ENCODE measurements around the gene ICAM3.

Gene ICAM3

DNA sequence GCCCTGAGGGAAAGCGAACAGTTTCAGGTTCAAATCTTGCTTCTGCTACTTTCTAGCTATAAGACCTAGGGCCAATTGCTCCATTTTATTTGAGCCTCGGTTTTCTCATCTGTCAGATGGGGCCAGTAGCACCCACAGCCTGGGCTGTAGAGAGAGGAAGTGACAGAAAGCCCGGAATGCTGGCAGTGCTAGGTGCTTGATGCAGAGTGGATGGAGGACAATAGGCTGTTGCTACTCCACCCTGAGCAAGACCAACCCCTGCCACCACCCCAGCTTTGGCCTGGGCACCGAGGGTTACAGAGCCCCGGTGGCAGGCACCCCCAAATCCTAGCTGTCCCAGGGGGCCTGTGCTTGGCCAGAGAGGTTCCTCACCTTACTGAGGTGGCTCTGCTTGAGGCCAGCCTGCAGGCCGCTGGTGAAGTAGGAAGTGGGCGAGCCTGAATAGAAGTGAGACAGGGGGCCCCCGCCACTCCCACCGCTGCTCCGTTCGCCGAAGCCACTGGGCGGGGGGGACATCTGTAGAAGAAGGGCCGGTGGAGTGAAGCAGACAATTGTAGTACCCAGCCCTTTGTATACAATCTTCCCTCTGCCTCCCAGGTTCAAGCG is 21.5 kb downstream of the ICAM3 start:
- H3K9me3 Mint-ChIP-seq, result no peaks in the 10 kb centered on the region
- H3K4me1 Mint-ChIP-seq (ENCODE audit: low read depth), result peaks cover 18% of the 10 kb centered on the region
- no peak overlapping the region for H3K4me3 Mint-ChIP-seq
- no peaks in the 10 kb centered on the region for H3K27me3 Mint-ChIP-seq
- peaks cover 83% of the 10 kb centered on the region for H3K36me3 Mint-ChIP-seq (ENCODE audit: low read depth)
- DNase-seq, result no peak
- H3K27ac Mint-ChIP-seq, result no peak overlapping the region

DNA sequence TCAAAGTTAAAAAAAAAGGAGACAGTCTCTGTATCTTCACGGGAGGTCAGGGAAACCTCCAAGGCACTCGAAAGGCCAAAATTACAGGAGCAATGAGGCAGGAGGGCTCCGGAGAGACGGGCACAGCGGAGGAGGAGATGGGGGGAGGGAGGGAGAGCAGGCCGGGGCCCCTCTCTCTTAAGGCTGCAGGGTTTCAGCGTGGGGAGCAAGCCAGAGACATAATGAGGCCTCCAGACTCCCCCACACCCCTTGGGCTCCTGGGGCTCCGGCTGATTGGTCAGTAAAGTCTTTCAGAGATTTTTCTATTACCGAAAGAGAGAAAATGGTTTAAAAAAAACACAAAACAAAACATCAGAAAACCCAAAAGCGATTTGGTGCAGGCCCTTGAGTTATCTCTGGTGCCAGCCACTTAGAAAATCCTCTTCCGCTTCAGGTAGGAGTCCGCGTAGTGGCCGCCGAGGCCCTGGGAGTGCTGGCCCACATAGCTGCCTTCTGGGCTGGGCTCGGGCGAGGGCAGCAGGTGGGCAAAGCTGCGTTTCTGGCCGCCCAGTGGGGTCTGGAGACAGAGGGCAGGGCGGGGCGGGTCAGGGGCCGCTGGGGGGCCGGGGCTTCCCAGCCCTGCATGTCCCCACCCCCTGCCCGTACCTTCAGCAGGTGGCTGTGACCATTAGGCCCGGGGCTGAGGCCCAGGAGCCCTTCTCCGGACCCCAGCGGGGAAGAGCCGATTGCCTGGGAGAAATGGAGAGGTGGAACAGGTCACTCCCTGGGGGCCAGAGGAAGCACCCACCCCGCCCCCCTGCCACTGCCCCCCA is 22.2 kb downstream of the ICAM3 start:
- Mint-ChIP-seq H3K27me3 (no peaks in the 10 kb centered on the region), H3K9me3 (no peaks in the 10 kb centered on the region), H3K27ac (peak overlapping the region; percentile 93), H3K36me3 (ENCODE audit: low read depth) (peaks cover 78% of the 10 kb centered on the region), H3K4me1 (ENCODE audit: low read depth) (peaks cover 18% of the 10 kb centered on the region), H3K4me3 (no peak overlapping the region)
- DNase-seq, result no peak

DNA sequence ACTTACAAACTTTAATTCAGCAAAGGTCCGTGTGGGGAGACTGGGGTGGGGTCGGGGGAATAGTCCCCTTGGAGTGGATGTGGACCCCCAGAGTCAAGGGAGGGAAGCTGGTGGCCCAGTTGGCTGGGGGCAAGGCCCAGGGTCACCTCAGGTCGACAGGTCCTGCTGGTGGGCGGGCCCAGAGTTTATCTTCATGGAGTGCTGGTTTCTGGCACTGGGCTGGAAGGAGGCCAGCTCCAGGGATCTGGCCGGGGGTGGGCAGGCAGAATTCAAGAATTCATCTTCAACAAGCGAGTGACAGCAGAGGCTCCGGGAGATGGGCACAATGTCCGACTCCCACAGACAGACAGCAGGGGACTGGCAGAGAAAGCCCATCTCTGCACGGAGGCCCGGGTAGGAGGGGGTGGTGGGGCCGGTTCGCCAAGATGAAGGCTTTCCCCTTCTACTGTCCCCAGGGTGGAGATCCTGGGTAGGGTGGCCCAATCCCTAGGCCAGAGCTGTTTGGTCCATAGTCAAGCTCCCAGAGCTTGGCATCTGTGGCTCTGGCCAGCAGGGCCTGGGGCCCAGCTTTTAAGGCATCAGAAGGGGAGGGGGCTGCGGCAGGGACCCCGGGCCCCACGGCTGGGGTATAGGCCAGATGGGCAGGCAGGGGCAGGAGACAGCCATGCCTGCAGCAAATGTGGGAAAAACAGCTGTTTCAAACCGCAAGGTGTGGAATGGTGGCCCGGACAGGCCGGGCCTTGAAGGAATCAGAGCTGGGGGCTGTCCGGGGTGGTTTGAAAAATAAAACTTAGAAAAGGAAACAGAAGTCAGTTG is 23.0 kb downstream of the ICAM3 start:
- Mint-ChIP-seq H3K27me3 (no peaks in the 10 kb centered on the region), H3K36me3 (ENCODE audit: low read depth) (peaks cover 72% of the 10 kb centered on the region), H3K27ac (peak overlapping the region; percentile 93), H3K9me3 (no peaks in the 10 kb centered on the region), H3K4me3 (peak overlapping the region; percentile 92), H3K4me1 (ENCODE audit: low read depth) (peaks cover 18% of the 10 kb centered on the region)
- no peak for DNase-seq

DNA sequence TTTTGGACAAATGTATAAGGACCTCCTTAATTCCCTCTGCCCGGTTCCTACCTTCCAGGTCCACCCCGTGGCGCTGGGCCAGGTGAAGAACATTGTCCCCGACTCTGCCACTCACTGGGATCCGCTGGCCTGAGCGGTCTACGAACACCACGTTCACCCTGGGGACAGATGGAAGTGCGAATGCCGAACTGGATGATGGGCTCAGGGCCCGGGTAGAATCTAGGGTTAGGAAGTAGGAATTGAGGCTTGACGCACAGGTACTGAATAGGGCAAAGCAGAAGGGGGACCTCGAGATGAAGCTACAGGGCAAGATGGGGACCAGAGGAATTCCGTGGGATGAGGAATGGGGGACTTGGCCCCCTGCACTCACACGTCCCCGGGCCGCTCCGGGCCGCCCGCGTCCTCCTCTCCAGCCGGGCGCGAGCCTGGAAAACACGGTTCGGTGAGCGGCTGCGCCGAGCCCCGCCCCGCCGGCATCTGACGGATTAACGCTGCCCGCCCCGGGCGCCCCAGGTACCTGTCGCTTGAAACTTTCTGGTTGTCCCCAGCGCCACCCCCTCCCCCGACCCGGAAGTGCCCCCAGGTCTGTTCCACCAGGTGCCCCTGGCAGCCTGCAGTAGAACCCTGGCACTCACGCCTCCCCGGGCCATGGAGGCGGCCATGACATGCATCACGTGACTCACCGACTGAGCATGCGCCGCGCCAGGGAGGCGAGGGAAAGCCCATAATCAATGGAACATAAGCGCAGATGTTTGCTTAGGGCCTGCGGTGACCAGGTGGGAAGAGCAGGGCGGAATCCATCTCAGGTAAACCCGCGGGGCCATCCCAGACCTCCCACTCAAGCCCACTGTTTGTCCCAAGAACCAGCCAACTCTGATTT is 23.8 kb downstream of the ICAM3 start, which contains the start of gene FDX2:
Gene FDX2, minus strand, starts transcription at position 681 of the 880 bp plus-strand sequence. Its CDS starts 19 bp downstream, at position 662.
- Mint-ChIP-seq H3K4me3 (peak within 1 kb of the TSS; percentile 92), H3K4me1 (ENCODE audit: low read depth) (peaks cover 18% of the 10 kb centered on the region), H3K27ac (peak within 1 kb of the TSS; percentile 93), H3K36me3 (ENCODE audit: low read depth) (peaks cover 75% of the 10 kb centered on the region), H3K27me3 (no peaks in the 10 kb centered on the region), H3K9me3 (no peaks in the 10 kb centered on the region)
- DNase-seq, result peak; percentile 95

DNA sequence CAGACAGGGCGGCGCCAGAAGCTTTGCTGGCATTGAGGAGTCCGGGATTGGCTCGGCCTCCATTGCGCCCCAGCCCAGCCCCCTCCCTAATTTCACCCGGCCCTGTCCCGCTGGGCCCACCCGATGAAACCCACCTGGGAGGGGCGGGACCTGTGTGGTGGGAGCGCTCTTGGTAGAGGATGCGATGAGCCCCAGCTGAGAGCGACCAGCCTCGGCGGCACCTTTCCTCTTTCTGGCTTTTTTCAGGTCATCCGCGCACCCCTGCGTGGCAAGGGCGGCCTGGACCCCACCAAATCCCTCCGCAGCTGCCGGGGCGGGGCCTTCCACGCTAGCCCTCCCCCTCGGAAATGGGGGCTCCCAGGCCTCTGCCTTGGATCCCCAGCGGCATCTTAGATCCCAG is 30.0 kb downstream of the ICAM3 start, which contains the start of gene ZGLP1:
Gene ZGLP1, minus strand, starts transcription at position 393 of the 400 bp plus-strand sequence.
- Mint-ChIP-seq H3K27ac (no peak within 1 kb of the TSS), H3K27me3 (no peaks in the 10 kb centered on the region), H3K4me3 (no peak within 1 kb of the TSS), H3K36me3 (ENCODE audit: low read depth) (peaks cover 41% of the 10 kb centered on the region), H3K9me3 (no peaks in the 10 kb centered on the region), H3K4me1 (ENCODE audit: low read depth) (peaks cover 8% of the 10 kb centered on the region)
- no peak for DNase-seq

DNA sequence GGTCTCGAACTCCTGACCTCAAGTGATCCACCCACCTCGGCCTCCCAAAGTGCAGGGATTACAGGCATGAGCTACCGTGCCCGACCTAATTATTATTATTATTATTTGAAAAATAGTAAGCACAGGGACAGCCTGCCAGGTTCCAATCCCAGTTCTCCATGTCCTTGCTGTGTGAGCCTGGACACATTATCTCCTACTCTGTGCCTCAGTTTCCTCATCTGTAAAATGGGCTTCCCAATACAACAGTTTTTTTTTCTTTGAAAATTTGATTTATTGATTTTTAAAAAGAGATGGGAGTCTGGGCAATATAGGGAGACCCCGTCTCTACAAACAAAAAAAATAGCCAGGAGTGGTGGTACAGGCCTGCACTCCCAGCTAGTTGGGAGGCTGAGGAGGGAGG is 33.1 kb downstream of the ICAM3 start:
- H3K27ac Mint-ChIP-seq, result no peak overlapping the region
- H3K36me3 Mint-ChIP-seq (ENCODE audit: low read depth), result peaks cover 31% of the 10 kb centered on the region
- H3K27me3 Mint-ChIP-seq, result no peaks in the 10 kb centered on the region
- H3K4me1 Mint-ChIP-seq (ENCODE audit: low read depth), result peaks cover 15% of the 10 kb centered on the region
- no peak overlapping the region for H3K4me3 Mint-ChIP-seq
- no peaks in the 10 kb centered on the region for H3K9me3 Mint-ChIP-seq
- no peak for DNase-seq

DNA sequence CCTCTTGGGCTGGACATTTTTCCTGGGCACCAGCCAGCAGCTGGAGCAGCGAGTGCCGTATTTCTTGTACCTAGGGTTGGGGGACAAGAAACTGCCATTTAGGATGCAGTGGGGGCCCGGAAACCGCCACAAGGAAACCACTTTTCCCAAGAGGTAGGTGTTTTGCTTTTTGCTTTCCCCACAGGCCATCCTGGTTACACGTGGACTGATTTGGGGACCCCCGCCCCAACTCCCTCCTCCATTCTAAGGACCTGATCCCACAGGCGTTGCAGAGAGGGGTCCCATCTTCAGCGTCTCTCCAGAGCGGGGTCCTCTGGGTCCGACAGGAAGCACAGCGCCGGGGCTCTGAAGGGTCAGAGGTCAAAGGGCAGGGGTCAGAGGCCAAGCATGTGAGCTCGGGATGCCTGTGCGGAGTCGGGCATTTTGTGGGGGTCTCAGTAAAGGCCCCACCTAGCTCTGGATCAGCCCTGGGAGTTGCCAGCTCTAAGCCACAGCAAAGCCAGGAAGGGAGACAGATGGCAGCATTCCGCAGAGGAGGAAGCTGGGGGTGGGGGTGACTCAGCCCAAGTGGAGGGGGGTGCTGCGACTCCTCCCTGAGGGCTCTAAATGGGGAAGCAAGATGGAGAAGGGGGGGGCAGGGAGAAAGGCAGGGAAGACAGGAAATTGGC is 34.2 kb downstream of the ICAM3 start:
- Mint-ChIP-seq H3K9me3 (no peaks in the 10 kb centered on the region), H3K36me3 (ENCODE audit: low read depth) (peaks cover 22% of the 10 kb centered on the region), H3K27me3 (no peaks in the 10 kb centered on the region), H3K4me3 (no peak overlapping the region), H3K27ac (no peak overlapping the region), H3K4me1 (ENCODE audit: low read depth) (peaks cover 15% of the 10 kb centered on the region)
- DNase-seq, result no peak

DNA sequence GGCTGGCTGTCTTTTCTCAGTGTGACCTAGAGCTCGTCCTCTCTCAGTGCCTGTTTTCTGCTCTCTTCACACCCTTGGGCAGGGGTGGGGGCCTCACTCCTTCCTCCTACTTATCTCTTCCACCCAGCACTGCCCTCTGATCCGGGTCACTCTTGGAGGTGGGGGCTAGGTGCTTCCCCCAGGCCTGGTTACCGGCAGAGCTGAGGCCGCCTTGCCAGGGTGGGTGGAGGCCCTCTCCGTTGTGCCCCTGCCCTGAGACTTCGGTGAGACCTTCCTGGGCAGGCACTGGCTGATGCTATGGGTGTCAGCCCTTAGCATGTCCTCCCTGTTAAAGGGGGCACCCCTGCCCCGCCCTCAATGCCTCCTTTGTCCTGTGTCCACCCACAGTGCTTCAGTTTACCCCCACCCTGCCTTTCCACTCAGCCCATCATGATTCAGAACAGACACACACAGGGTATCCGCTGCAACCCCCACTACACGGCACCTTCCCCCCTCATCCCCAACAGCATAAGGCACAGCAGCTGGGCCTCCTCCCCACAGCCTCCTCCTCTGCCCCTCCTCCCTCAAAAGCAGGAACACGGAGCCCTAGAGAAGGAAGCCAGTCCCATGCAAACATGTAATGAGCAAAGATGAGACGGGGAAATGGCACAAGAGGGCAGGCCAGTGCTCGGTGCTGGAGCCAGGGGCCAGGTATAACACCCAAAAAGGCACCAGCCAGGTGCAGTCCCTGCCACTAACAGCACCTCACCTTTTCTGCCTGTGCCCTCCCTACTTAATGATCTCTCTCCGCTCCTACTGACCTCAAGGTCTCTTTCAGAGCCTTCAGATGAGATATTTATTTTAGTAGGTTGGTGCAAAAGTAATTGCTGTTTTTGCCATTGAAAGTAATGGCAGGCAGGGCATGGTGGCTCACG is 39.6 kb downstream of the ICAM3 start:
- Mint-ChIP-seq H3K4me1 (ENCODE audit: low read depth) (peaks cover 25% of the 10 kb centered on the region), H3K27me3 (peaks cover 15% of the 10 kb centered on the region), H3K4me3 (no peak overlapping the region), H3K36me3 (ENCODE audit: low read depth) (peaks cover 8% of the 10 kb centered on the region), H3K27ac (no peak overlapping the region), H3K9me3 (no peaks in the 10 kb centered on the region)
- no peak for DNase-seq

DNA sequence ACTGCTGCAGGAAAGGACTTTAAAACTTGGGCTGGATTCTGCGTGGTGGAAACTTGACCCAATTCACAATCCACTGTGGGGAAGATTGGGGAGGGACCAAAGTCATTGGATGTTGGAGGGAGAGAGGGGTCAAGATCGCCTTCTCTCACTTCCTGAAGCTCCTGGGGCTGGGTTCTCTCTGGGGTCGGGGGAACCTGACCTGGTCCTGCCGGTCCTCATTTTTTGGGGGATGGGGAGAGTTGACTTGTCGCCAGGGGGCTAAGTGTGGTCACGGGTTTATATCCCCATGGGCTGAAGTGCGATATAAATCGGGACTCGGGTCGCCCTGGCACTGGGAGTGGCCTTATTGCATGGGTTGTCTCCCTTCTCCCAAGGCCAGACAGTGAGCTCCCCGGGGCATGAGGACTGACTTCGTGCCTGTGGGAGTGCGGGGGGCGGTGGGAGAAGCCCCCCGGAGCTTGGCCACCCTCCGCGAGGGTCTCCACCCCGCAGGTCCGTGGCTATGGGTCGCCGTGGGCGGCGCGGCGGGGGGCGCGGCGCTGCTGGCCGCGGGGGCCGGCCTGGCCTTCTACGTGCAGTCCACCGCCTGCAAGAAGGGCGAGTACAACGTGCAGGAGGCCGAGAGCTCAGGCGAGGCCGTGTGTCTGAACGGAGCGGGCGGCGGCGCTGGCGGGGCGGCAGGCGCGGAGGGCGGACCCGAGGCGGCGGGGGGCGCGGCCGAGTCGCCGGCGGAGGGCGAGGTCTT is 43.4 kb downstream of the ICAM3 start:
- H3K27ac Mint-ChIP-seq, result peak overlapping the region; percentile 29
- no peaks in the 10 kb centered on the region for H3K9me3 Mint-ChIP-seq
- H3K4me3 Mint-ChIP-seq, result peak overlapping the region; percentile 63
- H3K36me3 Mint-ChIP-seq (ENCODE audit: low read depth), result no peaks in the 10 kb centered on the region
- H3K4me1 Mint-ChIP-seq (ENCODE audit: low read depth), result peaks cover 41% of the 10 kb centered on the region
- DNase-seq, result no peak
- H3K27me3 Mint-ChIP-seq, result peaks cover 53% of the 10 kb centered on the region

DNA sequence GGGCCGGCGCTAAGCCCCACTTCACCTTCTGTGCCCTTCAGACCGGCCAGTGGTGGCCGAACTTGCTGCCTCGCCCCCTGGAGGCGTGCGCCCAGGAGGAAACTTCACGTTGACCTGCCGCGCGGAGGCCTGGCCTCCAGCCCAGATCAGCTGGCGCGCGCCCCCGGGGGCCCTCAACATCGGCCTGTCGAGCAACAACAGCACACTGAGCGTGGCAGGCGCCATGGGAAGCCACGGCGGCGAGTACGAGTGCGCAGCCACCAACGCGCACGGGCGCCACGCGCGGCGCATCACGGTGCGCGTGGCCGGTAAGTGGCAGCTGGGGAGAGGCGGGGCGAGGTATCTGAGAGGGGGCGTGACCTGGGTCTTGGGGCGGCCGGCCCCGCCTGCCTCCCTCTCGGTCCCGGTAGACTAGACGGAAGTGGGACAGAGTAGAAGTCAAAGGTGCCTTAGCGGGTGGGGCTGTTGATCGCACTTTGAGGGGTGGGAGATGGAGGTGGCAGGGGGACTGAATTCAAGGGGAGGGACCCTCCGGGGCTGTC is 44.0 kb downstream of the ICAM3 start:
- no peaks in the 10 kb centered on the region for H3K9me3 Mint-ChIP-seq
- peak overlapping the region; percentile 63 for H3K4me3 Mint-ChIP-seq
- peak overlapping the region; percentile 29 for H3K27ac Mint-ChIP-seq
- H3K4me1 Mint-ChIP-seq (ENCODE audit: low read depth), result peaks cover 48% of the 10 kb centered on the region
- no peaks in the 10 kb centered on the region for H3K36me3 Mint-ChIP-seq (ENCODE audit: low read depth)
- H3K27me3 Mint-ChIP-seq, result peaks cover 59% of the 10 kb centered on the region
- peak; percentile 66 for DNase-seq

DNA sequence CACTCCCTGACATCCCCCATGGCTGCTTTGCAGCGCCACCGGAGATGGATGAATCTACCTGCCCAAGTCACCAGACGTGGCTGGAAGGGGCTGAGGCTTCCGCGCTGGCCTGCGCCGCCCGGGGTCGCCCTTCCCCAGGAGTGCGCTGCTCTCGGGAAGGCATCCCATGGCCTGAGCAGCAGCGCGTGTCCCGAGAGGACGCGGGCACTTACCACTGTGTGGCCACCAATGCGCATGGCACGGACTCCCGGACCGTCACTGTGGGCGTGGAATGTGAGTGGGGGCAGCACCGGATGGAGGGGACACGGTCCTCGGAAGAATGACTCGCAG is 45.1 kb downstream of the ICAM3 start:
- Mint-ChIP-seq H3K4me1 (ENCODE audit: low read depth) (peaks cover 55% of the 10 kb centered on the region), H3K9me3 (no peaks in the 10 kb centered on the region), H3K27me3 (peaks cover 68% of the 10 kb centered on the region), H3K4me3 (no peak overlapping the region), H3K27ac (no peak overlapping the region), H3K36me3 (ENCODE audit: low read depth) (no peaks in the 10 kb centered on the region)
- DNase-seq, result no peak
